ENCODE data around the gene ZNF883.

The ZNF883 gene

DNA sequence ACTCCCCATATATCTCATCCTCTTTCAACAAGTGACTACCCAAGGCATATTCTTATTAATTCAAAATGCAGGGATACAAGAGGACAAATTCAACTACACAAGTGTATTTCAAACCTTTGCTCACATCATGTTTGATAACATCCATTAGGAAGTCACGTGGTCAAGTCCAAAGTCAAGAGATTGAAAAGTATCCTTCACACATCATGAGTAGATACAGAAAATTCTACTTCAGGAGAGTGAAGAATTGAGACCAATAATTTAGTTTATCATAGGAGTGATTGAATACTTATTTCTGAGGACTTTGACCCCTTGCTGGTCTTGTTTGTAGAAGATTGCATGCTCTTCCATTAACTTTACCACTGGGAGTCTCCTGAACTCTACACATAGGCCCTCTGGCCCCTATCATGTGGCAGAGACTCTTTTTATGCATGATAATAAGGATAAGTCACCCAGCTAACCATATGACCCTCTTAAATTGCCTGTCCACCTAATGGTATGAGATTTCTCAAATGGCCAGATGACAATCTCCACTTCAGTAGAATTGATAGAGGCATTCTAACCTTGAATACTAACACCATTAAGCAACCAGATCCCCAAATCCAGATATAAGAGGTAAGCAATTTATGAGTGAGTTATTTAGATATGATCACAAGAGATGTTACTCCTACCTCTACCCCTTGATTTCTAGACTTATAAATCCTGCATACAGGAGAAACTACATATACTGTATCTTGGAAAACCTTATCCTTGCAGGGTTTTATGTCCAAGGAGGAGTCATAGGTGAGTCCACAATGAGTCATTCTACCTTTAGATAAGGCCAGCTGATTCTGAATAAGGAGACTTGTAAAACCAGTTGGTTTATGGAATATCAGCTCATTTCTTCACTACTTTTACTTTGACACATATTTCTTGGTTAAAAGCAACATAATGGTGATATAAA lies 94.7 kb downstream of the ZNF883 start:
- no peak for DNase-seq

DNA sequence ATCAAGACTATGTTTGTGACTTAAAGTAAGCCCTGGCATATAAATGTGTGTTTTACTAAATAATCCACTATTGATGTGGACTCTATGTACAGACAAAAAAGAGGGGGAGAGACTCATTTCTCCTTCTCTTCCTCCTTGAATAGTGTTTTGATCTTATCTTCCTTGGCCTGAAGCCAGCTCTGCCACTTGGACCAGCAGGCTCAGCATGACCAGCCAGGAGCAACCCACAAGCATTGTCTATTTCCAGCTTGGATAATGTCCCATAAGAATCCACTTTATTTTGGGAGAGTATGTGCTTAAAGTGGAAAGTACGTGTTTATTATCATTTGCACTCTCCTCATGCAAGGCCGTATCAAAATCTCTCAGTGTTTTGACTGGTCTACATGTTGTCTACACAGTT lies 97.5 kb downstream of the ZNF883 start:
- no peak for DNase-seq

DNA sequence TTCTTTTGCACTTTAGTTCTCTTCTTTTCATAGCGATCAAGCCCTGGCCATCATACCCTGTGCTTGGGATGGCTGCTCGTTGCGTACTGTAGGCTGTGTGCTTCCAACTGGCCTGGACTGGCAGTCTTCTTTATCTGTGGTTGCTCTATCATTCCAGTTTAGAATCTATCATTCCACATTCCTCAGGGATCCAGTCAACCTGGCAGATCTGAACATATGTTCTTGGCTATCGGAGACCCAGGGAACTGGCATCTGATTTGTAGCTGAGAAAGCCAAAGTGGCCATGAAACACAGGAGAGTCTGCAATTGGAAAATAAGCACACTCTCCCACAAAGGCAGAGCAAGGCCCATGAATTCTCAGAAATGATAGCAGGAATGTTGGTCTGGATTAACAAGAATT lies 98.7 kb downstream of the ZNF883 start:
- no peak for DNase-seq

DNA sequence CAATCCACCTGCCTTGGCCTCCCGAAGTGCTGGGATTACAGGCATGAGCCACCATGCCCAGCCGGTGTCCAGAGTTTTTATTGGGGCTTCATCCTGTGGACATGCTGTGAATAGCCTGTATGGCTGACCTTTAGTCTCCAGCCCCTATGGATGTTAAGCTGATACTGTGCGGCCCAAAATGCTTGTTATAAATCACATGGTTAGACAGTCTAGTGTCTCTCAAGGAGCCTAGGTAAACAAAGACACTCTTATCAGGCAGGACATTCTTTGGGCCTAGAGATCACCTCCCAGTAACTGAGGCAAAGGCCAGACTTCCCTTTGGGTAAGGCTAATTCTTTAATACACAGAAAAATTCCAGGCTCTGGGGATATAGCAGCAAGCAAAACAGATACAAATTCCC lies 99.4 kb downstream of the ZNF883 start:
- DNase-seq = no peak

DNA sequence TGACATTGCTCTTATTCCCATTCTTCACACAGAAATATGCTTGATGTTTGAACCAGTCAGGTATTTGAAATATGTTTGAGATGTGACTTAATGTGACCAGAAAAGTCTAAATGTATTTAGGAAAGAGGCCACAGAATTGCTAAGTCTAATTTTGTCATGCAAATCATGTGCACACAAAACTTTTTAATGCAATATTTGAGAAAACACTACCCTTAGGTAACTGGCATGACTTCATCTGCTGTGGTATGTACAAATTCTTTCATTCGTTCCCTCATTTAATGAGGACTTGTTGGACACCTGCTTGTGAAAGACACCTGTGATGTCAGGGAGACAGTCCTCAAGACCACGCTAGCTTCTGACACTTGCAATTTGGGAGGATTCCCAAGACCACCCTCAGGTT lies 100.3 kb downstream of the ZNF883 start:
- no peak for DNase-seq
